HG02610 (cell line): ENCODE measurements around the gene ASB4.
"Not testable (repeated sequence)": the region's sequence is repeated elsewhere in the genome, so short reads cannot be mapped to it uniquely, and the experiment has no call there.

Experiments
- ATAC-seq: cut with Tn5 transposase; IDR thresholded peaks from one replicate; pipeline ENCODE4 v1.9.1; 2021; ENCODE audit warnings: mild to moderate bottlenecking, moderate library complexity; ENCODE audit not compliant: unreplicated experiment

ASB4 gene

GRCh38 chr7:95478272-95479037 is 7.3 kb upstream of the ASB4 start:
- ATAC-seq = no peak

- peak; percentile 81 for ATAC-seq
Measured at GRCh38 chr7:95479992-95480624, 5.6 kb upstream of the ASB4 start.

- no peak for ATAC-seq
Measured at GRCh38 chr7:95481271-95482165, 4.2 kb upstream of the ASB4 start.

GRCh38 chr7:95482424-95482823 is 3.3 kb upstream of the ASB4 start:
- ATAC-seq = no peak

- no peak for ATAC-seq
Measured at GRCh38 chr7:95490231-95490762, 4.6 kb downstream of the ASB4 start.

- no peak for ATAC-seq
Measured at GRCh38 chr7:95491201-95491600, 5.5 kb downstream of the ASB4 start.

GRCh38 chr7:95491634-95492314 is 6.0 kb downstream of the ASB4 start:
- no peak for ATAC-seq

GRCh38 chr7:95493247-95493646 is 7.5 kb downstream of the ASB4 start:
- ATAC-seq = no peak

GRCh38 chr7:95493844-95494243 is 8.1 kb downstream of the ASB4 start:
- ATAC-seq = no peak

- peak; percentile 88 for ATAC-seq
Measured at GRCh38 chr7:95501261-95501832, 15.6 kb downstream of the ASB4 start.

- no peak for ATAC-seq
Measured at GRCh38 chr7:95502403-95502802, 16.7 kb downstream of the ASB4 start.

GRCh38 chr7:95503271-95504131 is 17.8 kb downstream of the ASB4 start:
- ATAC-seq = no peak

- ATAC-seq = not testable (repeated sequence)
Measured at GRCh38 chr7:95504132-95504588, 18.4 kb downstream of the ASB4 start.

- ATAC-seq = peak; percentile 37
Measured at GRCh38 chr7:95508780-95509179, 23.0 kb downstream of the ASB4 start.

GRCh38 chr7:95509199-95509598 is 23.5 kb downstream of the ASB4 start:
- peak; percentile 71 for ATAC-seq

- ATAC-seq = peak; percentile 85
Measured at GRCh38 chr7:95511716-95512260, 26.0 kb downstream of the ASB4 start.

GRCh38 chr7:95517458-95517857 is 31.7 kb downstream of the ASB4 start:
- no peak for ATAC-seq

GRCh38 chr7:95517870-95518269 is 32.1 kb downstream of the ASB4 start:
- no peak for ATAC-seq

- no peak for ATAC-seq
Measured at GRCh38 chr7:95520136-95520535, 34.4 kb downstream of the ASB4 start.
